Endothelial cell of umbilical vein (primary cell): ENCODE data around the gene RBM33. TPM values are rescaled to one million over a fixed set of nuclear protein-coding genes. Genes with fewer than 3 reads are reported as not detected.

Source experiments
- BruUV-seq: library from RNA; stranded (reverse); fragments of 400-500 nt; replicated peaks from 2 replicates; lab custom pipeline; 2021; lab: Mats Ljungman, UMichigan
- CTCF ChIA-PET: fragments of 300-600, 350-600 bp; sonication (Branson Sonifier 250); formaldehyde crosslinking; loops from one replicate; lab custom pipeline; 2021; ENCODE audit warnings: antibody characterized with exemption, inconsistent platforms; lab: Charles Lee
- POLR2A ChIA-PET: fragments of 300-600, 350-600 bp; sonication (Branson Sonifier 250); formaldehyde crosslinking; loops from one replicate; lab custom pipeline; 2021; ENCODE audit warnings: antibody characterized with exemption, inconsistent platforms; lab: Charles Lee
- DNase-seq: peaks from one replicate; pipeline ENCODE4 v3.0.0-alpha.2; 2011; ENCODE audit warnings: low read depth, low spot score
- FAIRE-seq: peaks from 2 replicates; lab custom pipeline; 2011; peaks lifted over from hg19 to GRCh38; lab: Jason Lieb, UNC
- H2AFZ ChIP-seq: 2 replicates; pipeline ENCODE4 v1.6.0; 2012; ENCODE audit warnings: low read depth, low read length, control low read depth, inconsistent platforms
- H3K27ac ChIP-seq: 2 replicates; pipeline ENCODE4 v1.5.1; 2011; ENCODE audit warnings: low read depth, mild to moderate bottlenecking, control low read depth, low read length, moderate library complexity; ENCODE audit not compliant: insufficient read depth
- H3K27me3 ChIP-seq, 2 experiments: 2 replicates each; pipeline versions ENCODE4 v1.6.0 to v1.6.1; 2011; ENCODE audit warnings: low read length in 2 of 2, mixed read lengths in 1 of 2; ENCODE audit not compliant: control insufficient read depth in 2 of 2, insufficient read depth in 2 of 2
- H3K36me3 ChIP-seq, 2 experiments: 2 replicates in 1 of 2; 3 replicates in 1 of 2; pipeline ENCODE4 v1.5.1; 2011; ENCODE audit warnings: low read length in 2 of 2, mild to moderate bottlenecking in 1 of 2, moderate library complexity in 1 of 2; ENCODE audit not compliant: control insufficient read depth in 2 of 2, insufficient read depth in 2 of 2; ENCODE audit errors: extremely low read depth in 1 of 2
- H3K4me1 ChIP-seq: 3 replicates; pipeline ENCODE4 v1.5.1; 2011; ENCODE audit warnings: mild to moderate bottlenecking, low read length; ENCODE audit not compliant: control insufficient read depth, insufficient read depth; ENCODE audit errors: extremely low read depth
- H3K4me2 ChIP-seq: 2 replicates; pipeline ENCODE4 v1.6.1; 2011; ENCODE audit warnings: low read length, control low read depth, mixed read lengths; ENCODE audit not compliant: insufficient read depth
- H3K4me3 ChIP-seq, 3 experiments: fragments of 200-600 bp in 1 of 3; sonication (generic), shearing (Covaris generic) in 1 of 3; replicated peaks in 1 of 3; 2 replicates each; pipeline ENCODE4 v1.5.1; 2011 to 2016; ENCODE audit warnings: control low read depth in 3 of 3, low read length in 3 of 3, mild to moderate bottlenecking in 2 of 3, inconsistent platforms in 1 of 3, low read depth in 1 of 3, moderate library complexity in 1 of 3; ENCODE audit not compliant: insufficient read depth in 1 of 3
- H3K79me2 ChIP-seq: 2 replicates; pipeline ENCODE4 v1.6.0; 2012; ENCODE audit warnings: low read length, inconsistent platforms; ENCODE audit not compliant: control insufficient read depth, insufficient read depth
- H3K9ac ChIP-seq: replicated peaks from 2 replicates; pipeline ENCODE3; 2011; ENCODE audit warnings: low read length, control low read depth; ENCODE audit not compliant: insufficient read depth; ENCODE audit errors: extremely low read depth
- H3K9me1 ChIP-seq: replicated peaks from 3 replicates; pipeline ENCODE4 v1.6.0; 2011; ENCODE audit warnings: mild to moderate bottlenecking, low read length; ENCODE audit not compliant: control insufficient read depth, insufficient read depth; ENCODE audit errors: extremely low read depth
- H3K9me3 ChIP-seq: replicated peaks from 2 replicates; pipeline ENCODE4 v1.5.1; 2012; ENCODE audit warnings: low read length, inconsistent platforms; ENCODE audit not compliant: control insufficient read depth, insufficient read depth
- H4K20me1 ChIP-seq: replicated peaks from 2 replicates; pipeline ENCODE3; 2011; ENCODE audit warnings: mild to moderate bottlenecking, low read length; ENCODE audit not compliant: control insufficient read depth, insufficient read depth; ENCODE audit errors: extremely low read depth
- CTCF ChIP-seq, 2 donors: IDR thresholded peaks; 1 replicate in 1 of 2; 2 replicates in 1 of 2; pipeline ENCODE4 v1.5.1; 2011; ENCODE audit warnings: low read length in 2 of 2, mild to moderate bottlenecking in 2 of 2, moderate library complexity in 2 of 2, control low read depth in 1 of 2, inconsistent platforms in 1 of 2, low read depth in 1 of 2; ENCODE audit not compliant: insufficient read depth in 1 of 2; ENCODE audit errors: extremely low read depth in 1 of 2
- EZH2 ChIP-seq: IDR thresholded peaks from 2 replicates; pipeline ENCODE4 v1.6.1; 2012; ENCODE audit warnings: borderline replicate concordance, low read depth, mild to moderate bottlenecking, moderate library complexity, low read length, inconsistent platforms; ENCODE audit not compliant: severe bottlenecking
- FOS ChIP-seq: IDR thresholded peaks from 2 replicates; pipeline ENCODE4 v1.6.1; 2011; ENCODE audit warnings: mild to moderate bottlenecking, low read length, moderate library complexity, borderline replicate concordance; ENCODE audit not compliant: insufficient read depth
- GATA2 ChIP-seq: IDR thresholded peaks from 2 replicates; pipeline ENCODE4 v1.7.0; 2011; ENCODE audit warnings: low read depth, mild to moderate bottlenecking, moderate library complexity, mixed read lengths, low read length; ENCODE audit not compliant: insufficient read length, insufficient read depth
- JUN ChIP-seq: IDR thresholded peaks from 2 replicates; pipeline ENCODE4 v1.6.1; 2011; ENCODE audit warnings: borderline replicate concordance, low read depth; ENCODE audit not compliant: insufficient read length, insufficient read depth
- MAX ChIP-seq: IDR thresholded peaks from 2 replicates; pipeline ENCODE4 v1.6.1; 2011; ENCODE audit not compliant: insufficient read depth, insufficient read length
- MYC ChIP-seq: IDR thresholded peaks from one replicate; pipeline ENCODE4 v1.6.1; 2011; ENCODE audit warnings: mild to moderate bottlenecking, low read depth, low read length
- POLR2A ChIP-seq: IDR thresholded peaks from 2 replicates; pipeline ENCODE4 v1.6.1; 2012; ENCODE audit warnings: low read depth, mild to moderate bottlenecking, control low read depth, low read length
- POLR2AphosphoS5 ChIP-seq: IDR thresholded peaks from 2 replicates; pipeline ENCODE4 v1.6.1; 2012; ENCODE audit warnings: low read depth, mild to moderate bottlenecking, control low read depth, low read length, moderate library complexity; ENCODE audit not compliant: insufficient read depth
- dilution Hi-C: fragments of 300-500 bp; cut with MboI; formaldehyde crosslinking; loops from one replicate; pipeline ENCODE4 v1.15.0; 2019; ENCODE audit warnings: low sequenced_read_pairs; ENCODE audit not compliant: extremely low pct_ligation_motif_present
- intact Hi-C: fragments of 100-400 bp; cut with micrococcal nuclease; formaldehyde crosslinking; loops from one replicate; pipeline ENCODE4 v1.10.0; 2022
- polyA plus RNA-seq, 4 experiments: library from polyadenylated mRNA; depleted of rRNA in 3 of 4; stranded (reverse) in 3 of 4; unstranded in 1 of 4; fragments of >200 nt; gene quantifications; 2 replicates each; pipeline versions ENCODE4 v1.2.1 to v1.2.3, GENCODE V29; 2011 to 2012; ENCODE audit warnings: missing spikeins in 1 of 4
- total RNA-seq: library from RNA; stranded (reverse); gene quantifications from 2 replicates; pipeline ENCODE4 v1.2.3, GENCODE V29; 2021

Gene RBM33
- total and polyA plus RNA-seq, 2 donors (not counting 3 experiments of a cell fraction or from before 2014, with no cell fraction given) = 16.2 to 68.2 TPM

- DNase-seq (no peak), FAIRE-seq (no peak)
- Histone ChIP-seq H3K4me2 (no peak overlapping the region), H3K9ac (no peak overlapping the region), H3K9me1 (no peaks in the 10 kb centered on the region), H2AFZ (no peak overlapping the region), H3K27ac (no peak overlapping the region), H4K20me1 (no peaks in the 10 kb centered on the region), H3K9me3 (no peaks in the 10 kb centered on the region), H3K79me2 (peaks cover 9% of the 10 kb centered on the region), H3K36me3 (no peaks in the 10 kb centered on the region), H3K4me3 (no peak overlapping the region), H3K4me1 (peaks cover 4% of the 10 kb centered on the region), H3K27me3 (peaks cover 0 to 3% of the 10 kb centered on the region in 2 experiments)
- dilution Hi-C loops (no loop called here), intact Hi-C loops (loop anchor here (5.0 kb wide), 2 partner anchors 82 to 433 kb away; no protein-coding TSS in a partner anchor)
- TF ChIP-seq POLR2A (no peak), MAX (no peak), JUN (no peak), CTCF (IDR thresholded peaks at IDR 0.05; ENCODE audit: extremely low read depth in 1 of 2, insufficient read depth in 1 of 2, low read depth in 1 of 2, low read length in 2 of 2) (no peak), MYC (no peak), FOS (no peak), EZH2 (no peak), GATA2 (no peak), POLR2AphosphoS5 (no peak)
- ChIA-PET CTCF (no interaction called here), POLR2A (no interaction called here)
- no TSS peak for BruUV-seq
These were observed 4.4 kb upstream of the RBM33 start for GRCh38 chr7:155639958-155640520.
